Measurements from ENCODE around the gene SEMA3F.

GRCh38 chr3:50155491-50155878 is 361 bp downstream of the SEMA3F start:
- no peak for TF ChIP-seq CTCF (conservative IDR thresholded peaks at IDR 0.05; ENCODE audit: low read depth, low read length)
- TF ChIP-seq EZH2 (IDR thresholded peaks at IDR 0.05; ENCODE audit: borderline replicate concordance, low read depth, low read length, poor library complexity, severe bottlenecking): no peak

All from A673 (cell line).